Neural cell (in vitro differentiated cells): ENCODE results near the gene MED16. TPM values are rescaled to one million over a fixed set of nuclear protein-coding genes. Genes with fewer than 3 reads are reported as not detected.

Experiments
- H2AFZ ChIP-seq: fragments of 200-600, 300-800 bp; sonication (generic), shearing (Covaris generic); 2 replicates; pipeline ENCODE4 v1.6.0; 2014; ENCODE audit warnings: low read depth, mild to moderate bottlenecking, antibody characterized with exemption, low read length, moderate library complexity
- H3F3A ChIP-seq: fragments of 200-600 bp; shearing (Covaris generic); 2 replicates; pipeline ENCODE4 v1.6.1; 2016; ENCODE audit warnings: mild to moderate bottlenecking, moderate library complexity, mixed read lengths, antibody characterized with exemption, low read length; ENCODE audit not compliant: insufficient read depth, poor library complexity, severe bottlenecking
- H3K27ac ChIP-seq: fragments of 200-600, 300-800 bp; sonication (generic), shearing (Covaris generic); 2 replicates; pipeline ENCODE4 v1.5.1; 2014; ENCODE audit warnings: mild to moderate bottlenecking, low read length, moderate library complexity
- H3K27me3 ChIP-seq: fragments of 300-800, 200-600 bp; sonication (generic), shearing (Covaris generic); 2 replicates; pipeline ENCODE4 v1.6.0; 2014; ENCODE audit warnings: mild to moderate bottlenecking, low read depth, low read length, moderate library complexity; ENCODE audit not compliant: insufficient read depth
- H3K36me3 ChIP-seq: fragments of 300-800, 200-600 bp; sonication (generic), shearing (Covaris generic); 2 replicates; pipeline ENCODE4 v1.5.1; 2014; ENCODE audit warnings: mild to moderate bottlenecking, antibody characterized with exemption, low read length, moderate library complexity; ENCODE audit not compliant: insufficient read depth
- H3K4me2 ChIP-seq: fragments of 300-800, 200-600 bp; sonication (generic), shearing (Covaris generic); 2 replicates; pipeline ENCODE4 v1.6.0; 2014; ENCODE audit warnings: mild to moderate bottlenecking, low read length
- H3K4me3 ChIP-seq: fragments of 300-800, 200-600 bp; sonication (generic), shearing (Covaris generic); 2 replicates; pipeline ENCODE4 v1.5.1; 2014; ENCODE audit warnings: mild to moderate bottlenecking, low read length, moderate library complexity
- H3K79me2 ChIP-seq: fragments of 200-600 bp; shearing (Covaris generic); replicated peaks from 2 replicates; pipeline ENCODE4 v1.6.0; 2014; ENCODE audit warnings: mild to moderate bottlenecking, low read length, moderate library complexity; ENCODE audit not compliant: insufficient read depth
- H3K9ac ChIP-seq: fragments of 300-800, 200-600 bp; sonication (generic), shearing (Covaris generic); 2 replicates; pipeline ENCODE4 v1.6.1; 2016; ENCODE audit warnings: mild to moderate bottlenecking, low read length, mixed read lengths
- H3K9me2 ChIP-seq: fragments of 200-600 bp; shearing (Covaris generic); 2 replicates; pipeline ENCODE4 v1.6.1; 2016; ENCODE audit warnings: mild to moderate bottlenecking, low read length, mixed read lengths; ENCODE audit not compliant: insufficient read depth
- H3K9me3 ChIP-seq: fragments of 200-600, 300-800 bp; sonication (generic), shearing (Covaris generic); 2 replicates; pipeline ENCODE4 v1.6.1; 2016; ENCODE audit warnings: mild to moderate bottlenecking, mixed run types, low read length, moderate library complexity, mixed read lengths
- H4K20me1 ChIP-seq: fragments of 200-600 bp; shearing (Covaris generic); 2 replicates; pipeline ENCODE4 v1.6.1; 2016; ENCODE audit warnings: mild to moderate bottlenecking, mixed run types; ENCODE audit not compliant: insufficient read depth
- CTCF ChIP-seq: fragments of 450-650 bp; IDR thresholded peaks from 2 replicates; pipeline ENCODE4 v1.5.1; 2014; ENCODE audit warnings: antibody characterized with exemption, mild to moderate bottlenecking, moderate library complexity; ENCODE audit not compliant: poor library complexity, severe bottlenecking
- EP300 ChIP-seq: fragments of 450-650 bp; conservative IDR thresholded peaks from 2 replicates; pipeline ENCODE4 v1.6.1; 2014; ENCODE audit warnings: antibody characterized with exemption, mild to moderate bottlenecking, moderate library complexity; ENCODE audit not compliant: poor library complexity, severe bottlenecking
- EZH2 ChIP-seq: fragments of 200-600, 300-800 bp; shearing (Covaris generic), sonication (generic); IDR thresholded peaks from 2 replicates; pipeline ENCODE4 v1.6.1; 2014; ENCODE audit warnings: antibody characterized with exemption, low read length, borderline replicate concordance, mild to moderate bottlenecking; ENCODE audit not compliant: insufficient read depth, poor library complexity, severe bottlenecking
- MXI1 ChIP-seq: fragments of 450-650 bp; conservative IDR thresholded peaks from 2 replicates; pipeline ENCODE4 v1.6.1; 2014; ENCODE audit warnings: antibody characterized with exemption, mild to moderate bottlenecking; ENCODE audit not compliant: poor library complexity, severe bottlenecking
- RAD21 ChIP-seq: fragments of 450-650 bp; conservative IDR thresholded peaks from 2 replicates; pipeline ENCODE4 v1.6.1; 2014; ENCODE audit warnings: antibody characterized with exemption, mild to moderate bottlenecking, moderate library complexity
- REST ChIP-seq: IDR thresholded peaks from 2 replicates; pipeline ENCODE4 v1.6.1; 2012; ENCODE audit warnings: borderline replicate concordance
- SMC3 ChIP-seq: fragments of 450-650 bp; conservative IDR thresholded peaks from 2 replicates; pipeline ENCODE4 v1.6.1; 2014; ENCODE audit warnings: antibody characterized with exemption, mild to moderate bottlenecking, moderate library complexity; ENCODE audit not compliant: poor library complexity
- TAF1 ChIP-seq: IDR thresholded peaks from 2 replicates; pipeline ENCODE4 v1.6.1; 2012; ENCODE audit warnings: low read depth
- polyA plus RNA-seq: library from polyadenylated mRNA; depleted of rRNA; stranded (reverse); fragments of >200 nt; gene quantifications from 2 replicates; pipeline ENCODE4 v1.2.3, GENCODE V29; 2014

Gene MED16
- polyA plus RNA-seq, 1 donor from 2014 or later = 13.3 TPM

- H3K9me3 ChIP-seq = no peaks in the 10 kb centered on the region
- TF ChIP-seq REST = no peak
- TF ChIP-seq RAD21 = no peak
- H3F3A ChIP-seq = no peaks in the 10 kb centered on the region
- H3K79me2 ChIP-seq = no peaks in the 10 kb centered on the region
- no peaks in the 10 kb centered on the region for H3K36me3 ChIP-seq
- no peak overlapping the region for H3K9ac ChIP-seq
- no peaks in the 10 kb centered on the region for H4K20me1 ChIP-seq
- no peaks in the 10 kb centered on the region for H3K9me2 ChIP-seq
- no peak overlapping the region for H3K27ac ChIP-seq
- H2AFZ ChIP-seq = no peak overlapping the region
- H3K4me3 ChIP-seq = no peak overlapping the region
- no peaks in the 10 kb centered on the region for H3K27me3 ChIP-seq
- no peak overlapping the region for H3K4me2 ChIP-seq
Measured at GRCh38 chr19:932648-933552, 39.9 kb upstream of the MED16 start.

- TF ChIP-seq MXI1 (no peak), RAD21 (no peak), EP300 (no peak), TAF1 (no peak), REST (no peak), SMC3 (no peak), EZH2 (no peak), CTCF (no peak)
- H3K9ac ChIP-seq = no peak overlapping the region
- H3K36me3 ChIP-seq = no peaks in the 10 kb centered on the region
- H3F3A ChIP-seq = no peaks in the 10 kb centered on the region
- H2AFZ ChIP-seq = no peak overlapping the region
- no peaks in the 10 kb centered on the region for H3K27me3 ChIP-seq
- no peak overlapping the region for H3K27ac ChIP-seq
- no peaks in the 10 kb centered on the region for H3K9me3 ChIP-seq
- H3K79me2 ChIP-seq = peaks cover under 1% of the 10 kb centered on the region
- no peaks in the 10 kb centered on the region for H4K20me1 ChIP-seq
- H3K9me2 ChIP-seq = no peaks in the 10 kb centered on the region
- no peak overlapping the region for H3K4me3 ChIP-seq
- no peak overlapping the region for H3K4me2 ChIP-seq
Measured at GRCh38 chr19:931860-932647, 39.1 kb upstream of the MED16 start.
